GM18909 (cell line): Measurements from ENCODE around the gene CILP2.

ENCODE experiments used
- ATAC-seq: cut with Tn5 transposase; IDR thresholded peaks from one replicate; pipeline ENCODE4 v1.9.1; 2021; ENCODE audit warnings: mild to moderate bottlenecking; ENCODE audit not compliant: unreplicated experiment, poor library complexity

The CILP2 gene, protein sequence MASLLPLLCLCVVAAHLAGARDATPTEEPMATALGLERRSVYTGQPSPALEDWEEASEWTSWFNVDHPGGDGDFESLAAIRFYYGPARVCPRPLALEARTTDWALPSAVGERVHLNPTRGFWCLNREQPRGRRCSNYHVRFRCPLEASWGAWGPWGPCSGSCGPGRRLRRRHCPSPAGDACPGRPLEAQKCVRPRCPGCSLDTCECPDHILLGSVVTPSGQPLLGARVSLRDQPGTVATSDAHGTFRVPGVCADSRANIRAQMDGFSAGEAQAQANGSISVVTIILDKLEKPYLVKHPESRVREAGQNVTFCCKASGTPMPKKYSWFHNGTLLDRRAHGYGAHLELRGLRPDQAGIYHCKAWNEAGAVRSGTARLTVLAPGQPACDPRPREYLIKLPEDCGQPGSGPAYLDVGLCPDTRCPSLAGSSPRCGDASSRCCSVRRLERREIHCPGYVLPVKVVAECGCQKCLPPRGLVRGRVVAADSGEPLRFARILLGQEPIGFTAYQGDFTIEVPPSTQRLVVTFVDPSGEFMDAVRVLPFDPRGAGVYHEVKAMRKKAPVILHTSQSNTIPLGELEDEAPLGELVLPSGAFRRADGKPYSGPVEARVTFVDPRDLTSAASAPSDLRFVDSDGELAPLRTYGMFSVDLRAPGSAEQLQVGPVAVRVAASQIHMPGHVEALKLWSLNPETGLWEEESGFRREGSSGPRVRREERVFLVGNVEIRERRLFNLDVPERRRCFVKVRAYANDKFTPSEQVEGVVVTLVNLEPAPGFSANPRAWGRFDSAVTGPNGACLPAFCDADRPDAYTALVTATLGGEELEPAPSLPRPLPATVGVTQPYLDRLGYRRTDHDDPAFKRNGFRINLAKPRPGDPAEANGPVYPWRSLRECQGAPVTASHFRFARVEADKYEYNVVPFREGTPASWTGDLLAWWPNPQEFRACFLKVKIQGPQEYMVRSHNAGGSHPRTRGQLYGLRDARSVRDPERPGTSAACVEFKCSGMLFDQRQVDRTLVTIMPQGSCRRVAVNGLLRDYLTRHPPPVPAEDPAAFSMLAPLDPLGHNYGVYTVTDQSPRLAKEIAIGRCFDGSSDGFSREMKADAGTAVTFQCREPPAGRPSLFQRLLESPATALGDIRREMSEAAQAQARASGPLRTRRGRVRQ

DNA sequence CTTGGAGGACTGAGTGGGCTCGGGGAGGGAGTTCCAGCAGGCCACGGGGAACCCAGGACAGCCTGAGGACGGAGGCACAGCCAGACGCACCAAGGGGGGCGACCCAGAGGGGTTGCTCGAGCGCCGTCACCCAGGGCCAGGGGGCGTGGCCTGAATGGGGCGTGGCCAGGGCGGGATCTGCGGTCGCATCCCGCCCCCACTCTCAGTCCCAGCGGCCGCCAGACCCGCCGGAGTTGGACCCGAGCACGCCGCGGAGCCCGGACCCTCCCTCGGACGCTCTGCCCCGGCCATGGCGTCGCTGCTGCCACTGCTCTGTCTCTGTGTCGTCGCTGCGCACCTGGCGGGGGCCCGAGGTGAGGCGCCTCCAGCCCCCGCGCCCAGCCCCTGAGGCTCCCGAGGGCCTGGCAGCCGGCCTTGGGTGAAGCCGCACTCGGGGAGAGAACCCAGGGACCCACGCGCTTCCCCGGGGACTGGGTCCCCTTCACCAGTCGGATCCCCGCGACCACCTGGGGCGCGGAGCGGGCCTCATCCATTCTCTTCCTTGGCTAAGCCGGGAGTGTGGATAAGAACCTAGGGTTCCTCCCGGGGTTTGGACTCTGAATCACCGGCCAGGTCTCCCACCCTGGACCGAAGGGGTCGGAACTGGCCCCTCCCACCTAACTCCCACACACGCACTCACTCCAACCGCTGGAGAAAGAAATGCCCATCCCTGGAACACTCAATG lies at the start of gene CILP2:
TSS of gene CILP2 (plus strand) at position 205 of the 724 bp plus-strand sequence. CDS start at position 290, 85 bp downstream.
- no peak for ATAC-seq

DNA sequence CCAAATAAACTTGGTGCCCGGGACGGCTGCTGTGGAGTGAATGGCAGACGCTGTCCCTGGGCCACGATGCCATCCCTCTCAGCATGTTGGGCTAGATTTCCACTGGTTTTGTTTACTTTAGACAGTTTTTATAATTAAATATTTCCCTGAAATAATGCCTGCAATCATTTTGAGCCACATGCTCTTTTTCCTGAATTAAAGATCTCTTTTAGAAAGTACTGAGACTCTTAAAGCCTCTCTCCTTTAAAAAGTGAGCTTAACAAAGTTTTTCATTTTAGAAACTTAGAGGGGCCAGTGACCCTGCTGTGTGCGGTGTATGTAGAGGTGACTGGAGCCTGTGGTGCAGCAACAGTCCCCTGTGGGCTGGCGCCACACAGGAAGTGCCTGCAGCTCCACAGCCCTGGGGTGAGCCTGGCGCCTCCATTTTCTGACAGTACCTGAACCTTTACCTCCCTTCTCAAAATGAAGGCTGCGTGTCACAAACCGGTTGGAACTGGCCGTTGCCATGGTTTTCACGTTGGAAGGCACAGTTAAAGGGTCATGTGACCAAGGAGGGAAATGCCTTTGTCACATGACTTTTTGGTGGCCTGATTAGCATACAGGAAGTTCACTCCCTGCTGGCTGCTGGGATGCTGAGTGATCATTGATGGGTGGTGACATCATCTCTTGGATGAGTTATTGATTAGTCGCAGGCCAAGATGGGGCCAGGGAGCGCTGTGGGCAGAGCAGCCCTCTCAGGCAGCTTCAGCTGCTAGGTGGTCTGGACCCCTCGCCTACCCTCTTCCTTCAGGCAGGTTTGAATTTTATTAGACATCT lies 49.0 kb upstream of the CILP2 start:
- peak; percentile 66 for ATAC-seq

DNA sequence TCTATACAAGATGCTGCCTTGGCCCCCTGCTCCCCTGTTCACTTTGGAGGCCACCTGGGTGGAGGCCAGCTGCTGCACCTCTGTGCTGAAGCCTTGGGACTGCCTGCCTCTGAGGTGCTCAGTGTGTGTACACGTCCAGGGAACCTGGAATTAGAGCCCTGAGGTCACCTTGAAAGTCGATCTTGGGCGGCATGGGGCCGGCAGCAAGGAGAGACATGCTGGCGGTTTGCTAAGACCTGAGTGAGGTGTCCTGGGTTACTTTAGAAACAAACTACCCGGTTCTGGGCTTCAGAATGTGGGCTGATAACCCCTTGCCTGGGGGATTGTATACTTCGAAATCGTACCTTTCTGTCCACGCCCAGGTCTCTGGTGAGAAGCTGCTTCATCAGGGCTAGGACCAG lies 48.3 kb upstream of the CILP2 start:
- ATAC-seq: no peak

DNA sequence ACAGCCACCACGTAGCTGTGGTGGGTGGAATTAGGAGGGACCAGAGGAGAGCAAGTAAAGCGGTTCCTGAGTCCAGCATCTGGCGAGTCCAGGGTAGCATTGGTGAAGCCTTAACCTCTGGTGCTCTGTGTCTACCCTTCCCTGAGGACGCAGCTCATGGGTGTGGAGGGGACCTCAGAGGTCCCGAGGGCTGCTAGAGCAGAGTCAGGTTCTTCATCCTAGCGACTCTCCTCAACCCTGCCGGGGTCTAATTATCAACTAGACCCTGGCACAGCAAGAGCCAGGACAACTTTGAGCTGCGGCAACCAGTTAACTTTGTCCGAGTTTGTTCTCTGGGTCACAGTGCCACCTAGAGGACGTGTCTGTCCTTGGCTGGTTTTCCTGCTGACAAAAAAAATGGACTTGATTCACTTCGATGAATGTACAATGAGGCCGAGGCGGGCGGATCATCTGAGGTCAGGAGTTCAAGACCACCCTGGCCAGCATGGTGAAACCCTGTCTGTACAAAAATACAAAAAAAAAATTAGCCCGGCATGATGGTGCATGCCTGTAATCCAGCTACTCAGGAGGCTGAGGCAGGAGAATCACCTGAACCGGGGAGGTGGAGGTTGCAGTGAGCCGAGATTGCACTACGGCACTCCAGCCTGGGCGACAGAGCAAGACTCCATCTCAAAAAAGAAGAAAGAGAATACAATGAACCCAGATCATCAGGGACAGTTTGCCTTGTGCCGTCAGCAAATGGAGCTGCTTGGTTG lies 47.7 kb upstream of the CILP2 start:
- ATAC-seq: no peak

DNA sequence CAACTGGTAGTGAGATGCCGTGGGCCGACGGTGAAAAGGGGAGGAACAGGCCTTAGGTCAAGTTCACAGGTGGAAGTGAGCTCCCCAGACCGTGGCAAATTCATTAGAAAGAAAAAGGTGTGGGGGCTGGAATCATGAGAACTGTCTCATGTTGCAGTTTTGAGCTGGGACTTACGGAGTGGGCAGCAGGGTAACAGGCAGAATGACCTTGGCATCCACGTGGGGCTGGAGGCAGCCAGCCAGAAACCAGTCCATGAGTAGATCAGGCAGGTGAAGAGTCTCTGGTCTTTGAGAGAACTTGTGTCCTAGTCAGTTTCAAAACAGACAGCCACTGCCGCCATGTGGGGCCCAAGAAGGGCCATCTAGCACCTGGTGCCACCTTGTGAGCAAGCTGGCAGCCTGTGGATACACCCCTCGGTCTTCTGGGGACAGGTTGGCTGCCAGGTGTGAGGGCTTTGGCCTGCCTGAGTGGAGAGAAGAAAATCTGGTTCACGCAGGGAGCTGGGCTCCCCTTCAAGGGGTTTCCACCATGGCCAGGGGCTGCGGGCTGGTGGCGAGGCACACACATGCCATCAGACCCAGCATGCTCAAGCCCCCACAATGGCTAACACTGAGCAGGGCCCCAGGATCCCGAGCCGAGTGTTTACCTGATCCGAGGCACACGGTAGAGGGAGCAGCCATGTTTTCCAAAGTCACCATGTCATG lies 46.6 kb upstream of the CILP2 start:
- ATAC-seq: no peak

DNA sequence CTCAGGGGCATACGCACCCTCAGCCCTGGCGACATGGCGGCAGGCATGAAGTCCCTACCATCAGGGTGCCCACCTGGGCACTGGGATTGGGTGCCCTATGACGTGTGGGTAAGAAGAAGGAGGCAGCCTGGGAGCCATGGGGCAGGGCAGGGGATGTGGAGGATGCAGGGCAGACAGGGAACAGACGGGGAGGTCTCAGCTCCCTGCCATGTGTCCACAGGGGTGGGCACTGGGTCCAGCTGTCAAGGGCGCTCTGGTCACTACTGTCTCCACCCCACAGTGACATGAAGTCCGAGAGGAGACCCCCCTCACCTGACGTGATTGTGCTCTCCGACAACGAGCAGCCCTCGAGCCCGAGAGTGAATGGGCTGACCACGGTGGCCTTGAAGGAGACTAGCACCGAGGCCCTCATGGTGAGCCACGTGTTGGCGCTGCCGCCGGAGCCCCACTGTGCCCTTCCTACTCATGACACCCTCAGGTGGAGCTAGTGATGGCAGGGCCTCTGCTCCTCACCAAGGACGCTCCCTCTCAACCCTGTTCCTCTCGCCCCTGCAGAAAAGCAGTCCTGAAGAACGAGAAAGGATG lies 45.9 kb upstream of the CILP2 start:
- ATAC-seq: no peak

DNA sequence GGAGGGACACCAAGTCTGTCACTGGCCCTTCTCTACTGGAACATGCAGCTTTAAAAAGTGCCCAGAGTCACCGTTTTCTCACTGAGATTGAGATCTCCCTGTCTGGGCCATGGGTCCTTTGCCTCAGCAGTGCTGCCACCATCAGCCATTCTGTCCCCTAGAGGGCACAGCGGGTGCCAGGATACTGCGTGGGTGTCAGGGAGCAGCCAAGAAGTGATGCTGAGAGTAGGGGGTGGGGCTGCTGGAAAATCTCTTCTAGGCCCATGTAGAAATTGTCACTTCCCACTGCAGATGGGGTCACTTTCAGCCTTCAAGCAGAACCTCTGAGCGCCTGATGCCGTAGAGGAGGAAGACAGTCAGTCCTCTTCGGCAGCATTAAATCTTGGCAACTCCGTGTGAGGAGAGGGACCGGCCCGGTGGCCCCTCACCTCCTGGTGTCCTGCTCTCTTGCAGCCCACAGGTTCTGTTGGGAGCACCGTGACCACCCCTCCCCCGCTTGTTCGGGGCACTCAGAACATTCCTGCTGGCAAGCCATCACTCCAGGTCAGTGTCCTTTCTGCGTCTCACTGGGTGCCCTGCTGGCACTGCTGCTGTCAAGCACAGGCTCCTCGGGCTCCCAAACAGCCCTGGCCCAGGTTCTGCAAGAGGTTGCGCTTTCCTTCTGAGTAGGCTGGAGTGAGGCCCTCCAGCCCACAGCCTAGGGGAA lies 44.1 kb upstream of the CILP2 start:
- no peak for ATAC-seq

DNA sequence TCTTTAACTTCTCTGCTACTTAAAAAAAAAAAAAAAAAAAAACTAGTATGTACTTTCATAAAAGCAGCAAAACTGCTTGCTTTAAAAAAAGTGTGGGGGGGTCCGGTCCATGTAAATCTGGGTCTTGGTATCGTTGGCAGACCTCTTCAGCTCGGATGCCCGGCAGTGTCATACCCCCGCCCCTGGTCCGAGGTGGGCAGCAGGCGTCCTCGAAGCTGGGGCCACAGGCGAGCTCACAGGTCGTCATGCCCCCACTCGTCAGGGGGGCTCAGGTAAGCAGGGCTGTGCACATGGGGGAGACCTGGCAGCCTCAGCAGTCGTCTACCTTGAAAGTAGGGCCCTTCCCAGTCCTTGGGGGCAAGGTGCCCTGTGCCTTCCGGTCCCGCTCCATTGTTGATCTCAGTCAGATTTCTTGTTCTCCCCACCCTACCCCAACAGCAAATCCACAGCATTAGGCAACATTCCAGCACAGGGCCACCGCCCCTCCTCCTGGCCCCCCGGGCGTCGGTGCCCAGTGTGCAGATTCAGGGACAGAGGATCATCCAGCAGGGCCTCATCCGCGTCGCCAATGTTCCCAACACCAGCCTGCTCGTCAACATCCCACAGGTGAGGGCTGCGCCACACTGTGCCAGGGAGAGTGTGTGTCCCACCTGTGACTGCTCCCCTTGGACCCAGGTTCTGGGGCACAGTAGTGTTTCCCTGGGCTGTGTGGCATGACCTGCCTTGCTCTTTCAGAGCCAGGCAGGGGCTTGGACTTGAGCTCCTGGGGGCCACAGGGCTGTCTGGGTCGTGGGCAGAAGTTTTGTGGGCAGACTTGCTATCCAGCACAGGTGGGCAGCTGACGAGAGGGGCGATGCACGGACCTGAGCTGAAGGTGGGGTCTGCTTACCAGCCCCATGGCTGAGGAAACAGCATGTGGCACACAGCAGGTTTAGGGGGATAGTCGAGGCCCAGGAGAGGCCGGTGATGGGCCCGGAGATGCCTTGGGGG lies 42.2 kb upstream of the CILP2 start:
- ATAC-seq: no peak

DNA sequence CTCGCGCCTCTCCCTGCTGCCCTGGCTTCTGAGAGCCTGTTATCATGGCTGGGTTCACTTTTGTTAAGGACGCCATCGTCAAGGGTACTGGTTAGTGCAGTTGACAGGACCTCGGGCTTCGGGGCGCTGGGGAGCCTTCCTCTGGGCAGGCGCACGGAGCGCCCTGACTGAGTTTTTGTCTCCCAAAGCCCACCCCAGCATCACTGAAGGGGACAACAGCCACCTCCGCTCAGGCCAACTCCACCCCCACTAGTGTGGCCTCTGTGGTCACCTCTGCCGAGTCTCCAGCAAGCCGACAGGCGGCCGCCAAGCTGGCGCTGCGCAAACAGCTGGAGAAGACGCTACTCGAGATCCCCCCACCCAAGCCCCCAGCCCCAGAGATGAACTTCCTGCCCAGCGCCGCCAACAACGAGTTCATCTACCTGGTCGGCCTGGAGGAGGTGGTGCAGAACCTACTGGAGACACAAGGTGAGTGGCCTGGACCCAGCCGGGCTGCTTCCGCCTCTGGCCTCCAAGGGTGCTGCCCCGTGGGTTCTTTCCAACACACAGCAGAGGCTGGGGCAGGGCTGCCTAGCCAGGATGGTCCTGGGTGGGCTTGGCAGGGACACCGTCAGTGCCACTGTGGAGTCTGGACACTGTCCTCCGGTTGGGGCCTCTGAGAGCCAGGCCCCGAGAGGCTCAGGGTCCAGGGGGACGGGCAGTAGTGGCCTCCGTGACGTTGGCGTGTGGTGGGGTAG lies 39.6 kb upstream of the CILP2 start:
- ATAC-seq: no peak

DNA sequence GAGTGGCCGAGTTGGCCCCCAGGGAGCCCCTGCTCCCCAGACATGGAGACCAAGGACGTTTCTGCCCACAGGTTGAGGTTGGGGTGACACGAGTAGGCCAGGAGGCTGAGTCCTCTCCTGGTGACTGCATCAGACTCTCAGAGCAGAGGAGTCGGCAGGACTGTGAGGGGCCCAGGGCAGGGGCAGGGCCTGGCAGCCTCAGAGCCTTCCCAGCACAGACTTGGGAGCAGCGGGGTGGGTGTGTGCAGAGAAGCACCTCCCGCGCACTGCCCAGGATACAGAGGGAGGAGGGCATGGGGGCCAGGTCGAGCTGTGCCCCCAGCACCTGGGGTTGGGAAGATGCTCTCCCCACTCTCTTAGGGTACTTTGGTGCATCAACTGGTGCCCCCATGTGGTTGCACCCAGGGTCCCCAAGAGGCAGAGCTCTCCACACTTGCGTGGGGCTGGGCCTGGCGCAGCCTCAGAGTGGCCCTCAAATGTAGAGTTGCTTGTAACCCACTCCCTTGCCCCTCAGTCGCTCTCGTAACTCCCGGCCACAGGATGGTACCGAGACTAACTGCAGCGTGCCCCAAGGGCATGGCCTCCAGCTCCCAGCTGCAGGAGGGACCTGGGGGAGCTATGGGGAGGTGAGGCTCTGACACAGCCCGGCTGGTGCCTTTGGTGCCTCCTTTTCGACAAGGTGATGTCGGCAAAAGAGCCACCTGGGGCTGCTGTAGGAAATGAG lies 38.6 kb upstream of the CILP2 start:
- ATAC-seq: no peak

DNA sequence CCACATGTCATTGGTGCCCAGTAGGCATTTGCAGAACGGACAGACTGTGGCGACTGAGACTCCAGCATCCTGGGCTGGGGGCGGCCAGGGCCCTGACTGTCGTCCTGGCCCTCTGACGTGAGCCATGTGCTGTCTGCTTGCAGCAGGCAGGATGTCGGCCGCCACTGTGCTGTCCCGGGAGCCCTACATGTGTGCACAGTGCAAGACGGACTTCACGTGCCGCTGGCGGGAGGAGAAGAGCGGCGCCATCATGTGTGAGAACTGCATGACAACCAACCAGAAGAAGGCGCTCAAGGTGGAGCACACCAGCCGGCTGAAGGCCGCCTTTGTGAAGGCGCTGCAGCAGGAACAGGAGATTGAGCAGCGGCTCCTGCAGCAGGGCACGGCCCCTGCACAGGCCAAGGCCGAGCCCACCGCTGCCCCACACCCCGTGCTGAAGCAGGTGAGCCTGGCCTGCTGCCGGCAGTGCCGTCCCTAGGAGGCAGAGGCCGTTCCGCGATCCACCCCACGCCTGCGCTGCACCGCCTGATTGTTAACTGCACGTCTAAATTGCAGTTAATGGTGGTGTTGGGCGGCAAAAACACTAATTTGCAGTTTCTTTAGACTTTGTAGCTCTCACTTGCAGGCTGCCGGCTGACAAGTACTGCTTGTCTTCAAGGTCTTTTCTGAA lies 37.0 kb upstream of the CILP2 start:
- ATAC-seq: no peak

DNA sequence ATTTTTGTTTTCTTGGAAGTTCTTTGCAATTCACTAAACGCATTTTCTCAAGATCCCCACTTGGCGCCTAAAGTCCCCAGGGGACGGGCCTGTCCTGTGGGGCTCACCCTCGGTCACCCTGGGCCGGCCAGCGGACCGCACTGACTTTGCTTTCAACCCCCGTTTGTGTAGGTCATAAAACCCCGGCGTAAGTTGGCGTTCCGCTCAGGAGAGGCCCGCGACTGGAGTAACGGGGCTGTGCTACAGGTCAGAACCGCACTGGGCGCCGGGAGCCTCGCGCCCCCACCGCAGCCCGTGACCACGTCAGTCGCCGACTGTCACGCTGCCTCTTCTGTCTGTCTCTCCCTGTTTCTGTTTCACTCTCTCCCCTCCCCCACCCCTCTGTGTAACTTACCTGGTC lies 36.3 kb upstream of the CILP2 start:
- no peak for ATAC-seq

DNA sequence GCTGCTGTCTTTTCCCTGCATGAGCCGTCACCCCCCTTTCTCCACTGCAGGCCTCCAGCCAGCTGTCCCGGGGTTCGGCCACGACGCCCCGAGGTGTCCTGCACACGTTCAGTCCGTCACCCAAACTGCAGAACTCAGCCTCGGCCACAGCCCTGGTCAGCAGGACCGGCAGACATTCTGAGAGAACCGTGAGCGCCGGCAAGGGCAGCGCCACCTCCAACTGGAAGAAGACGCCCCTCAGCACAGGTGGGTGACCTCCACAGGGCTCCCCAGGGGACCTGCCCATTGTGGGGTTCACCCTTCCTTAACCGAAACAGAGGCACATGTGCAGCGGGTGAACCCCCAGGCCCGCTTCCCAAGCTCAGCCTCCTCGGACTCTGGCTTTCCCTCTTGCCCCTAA lies 35.8 kb upstream of the CILP2 start:
- no peak for ATAC-seq
